Measurements from ENCODE around the gene UROS. TPM values are rescaled to one million over a fixed set of nuclear protein-coding genes. Genes with fewer than 3 reads are reported as not detected.

The UROS gene
- polyA plus RNA-seq, 1 donor from 2014 or later: 103 TPM

- TF ChIP-seq EZH2 (IDR thresholded peaks at IDR 0.05; ENCODE audit: borderline replicate concordance, insufficient read depth, low read length, poor library complexity, severe bottlenecking) (no peak), RAD21 (conservative IDR thresholded peaks at IDR 0.05) (no peak), CTCF (IDR thresholded peaks at IDR 0.05; ENCODE audit: poor library complexity, severe bottlenecking) (no peak), MXI1 (conservative IDR thresholded peaks at IDR 0.05; ENCODE audit: poor library complexity, severe bottlenecking) (no peak), TAF1 (IDR thresholded peaks at IDR 0.05; ENCODE audit: low read depth) (no peak), SMC3 (conservative IDR thresholded peaks at IDR 0.05; ENCODE audit: poor library complexity) (no peak), REST (IDR thresholded peaks at IDR 0.05; ENCODE audit: borderline replicate concordance) (no peak), POLR2AphosphoS5 (IDR thresholded peaks at IDR 0.05) (no peak), EP300 (conservative IDR thresholded peaks at IDR 0.05; ENCODE audit: poor library complexity, severe bottlenecking) (no peak)
- Histone ChIP-seq H3K27me3 (ENCODE audit: insufficient read depth, low read depth, low read length) (no peaks in the 10 kb centered on the region), H3K9me3 (ENCODE audit: low read length) (no peaks in the 10 kb centered on the region), H3F3A (ENCODE audit: insufficient read depth, low read length, poor library complexity, severe bottlenecking) (no peaks in the 10 kb centered on the region), H3K9me2 (ENCODE audit: insufficient read depth, low read length) (no peaks in the 10 kb centered on the region), H3K79me2 (replicated peaks; ENCODE audit: insufficient read depth, low read length) (no peaks in the 10 kb centered on the region), H3K4me3 (ENCODE audit: low read length) (no peak overlapping the region), H3K27ac (ENCODE audit: low read length) (no peak overlapping the region), H3K9ac (ENCODE audit: low read length) (no peak overlapping the region), H2AFZ (ENCODE audit: low read depth, low read length) (no peak overlapping the region), H4K20me1 (ENCODE audit: insufficient read depth) (no peaks in the 10 kb centered on the region), H3K36me3 (ENCODE audit: insufficient read depth, low read length) (no peaks in the 10 kb centered on the region), H3K4me2 (ENCODE audit: low read length) (no peak overlapping the region)
Observed at GRCh38 chr10:125772864-125773180, 50.2 kb downstream of the UROS start.

GRCh38 chr10:125772112-125772863 is 50.8 kb downstream of the UROS start:
- TF ChIP-seq CTCF (IDR thresholded peaks at IDR 0.05; ENCODE audit: poor library complexity, severe bottlenecking) (no peak), TAF1 (IDR thresholded peaks at IDR 0.05; ENCODE audit: low read depth) (no peak), EP300 (conservative IDR thresholded peaks at IDR 0.05; ENCODE audit: poor library complexity, severe bottlenecking) (no peak)
- Histone ChIP-seq H3K79me2 (replicated peaks; ENCODE audit: insufficient read depth, low read length) (no peaks in the 10 kb centered on the region), H3K27me3 (ENCODE audit: insufficient read depth, low read depth, low read length) (no peaks in the 10 kb centered on the region), H3K4me3 (ENCODE audit: low read length) (no peak overlapping the region), H2AFZ (ENCODE audit: low read depth, low read length) (no peak overlapping the region), H3K9ac (ENCODE audit: low read length) (no peak overlapping the region), H3K36me3 (ENCODE audit: insufficient read depth, low read length) (no peaks in the 10 kb centered on the region), H3K27ac (ENCODE audit: low read length) (no peak overlapping the region), H3K9me2 (ENCODE audit: insufficient read depth, low read length) (no peaks in the 10 kb centered on the region), H3F3A (ENCODE audit: insufficient read depth, low read length, poor library complexity, severe bottlenecking) (no peaks in the 10 kb centered on the region), H4K20me1 (ENCODE audit: insufficient read depth) (no peaks in the 10 kb centered on the region), H3K9me3 (ENCODE audit: low read length) (no peaks in the 10 kb centered on the region), H3K4me2 (ENCODE audit: low read length) (no peak overlapping the region)

All from neural cell (in vitro differentiated cells).